Stimulated activated CD4-positive, alpha-beta T cell treated with anti-CD3 and anti-CD28 coated beads, Interleukin-2, amount 100 ng/mL, for 48 hours (primary cell): ENCODE measurements around the gene LHX4.

Experiments used
- DNase-seq, 2 donors: peaks; one replicate each; pipeline ENCODE4 v3.0.0-alpha.2; 2020

Gene LHX4

DNA sequence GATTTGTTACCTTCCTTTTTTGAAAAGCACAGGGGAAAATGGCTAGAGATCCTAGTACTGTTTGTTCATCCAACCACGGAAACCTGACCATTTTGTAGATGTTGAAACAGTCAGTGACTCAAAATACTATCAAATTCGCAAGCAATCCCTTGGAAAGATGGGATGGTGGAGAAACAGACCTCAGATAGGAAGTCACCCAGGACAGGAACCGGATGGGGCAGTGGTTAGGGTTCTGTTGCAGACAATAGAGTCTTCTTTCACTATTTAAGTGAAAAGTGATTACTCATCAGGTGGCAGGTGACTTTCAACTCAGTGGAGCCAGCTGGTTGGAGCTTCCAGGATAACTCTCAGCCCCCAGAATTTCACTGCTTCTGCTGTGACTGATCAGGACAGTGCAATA, 17.0 kb downstream of the LHX4 start:
- DNase-seq = no peak

DNA sequence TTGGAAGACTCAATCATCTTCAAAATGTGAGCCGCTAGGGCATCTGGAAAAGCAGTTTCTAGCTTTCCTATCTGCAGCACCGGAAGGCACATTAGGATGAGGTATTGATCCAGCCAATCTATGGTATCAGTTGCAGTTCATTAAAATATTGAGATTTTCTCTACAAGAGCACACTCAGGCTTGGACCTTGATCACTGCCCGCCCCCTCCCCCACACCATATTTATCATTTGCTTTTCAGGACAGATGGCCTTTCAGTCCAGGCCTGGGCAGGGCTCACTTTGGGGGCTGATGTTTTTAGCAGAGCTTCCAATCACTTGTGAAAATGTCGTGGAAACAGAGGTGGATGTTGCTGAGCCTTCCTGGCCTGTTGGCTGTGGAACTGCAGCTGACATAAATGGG, 17.5 kb downstream of the LHX4 start:
- DNase-seq = no peak

DNA sequence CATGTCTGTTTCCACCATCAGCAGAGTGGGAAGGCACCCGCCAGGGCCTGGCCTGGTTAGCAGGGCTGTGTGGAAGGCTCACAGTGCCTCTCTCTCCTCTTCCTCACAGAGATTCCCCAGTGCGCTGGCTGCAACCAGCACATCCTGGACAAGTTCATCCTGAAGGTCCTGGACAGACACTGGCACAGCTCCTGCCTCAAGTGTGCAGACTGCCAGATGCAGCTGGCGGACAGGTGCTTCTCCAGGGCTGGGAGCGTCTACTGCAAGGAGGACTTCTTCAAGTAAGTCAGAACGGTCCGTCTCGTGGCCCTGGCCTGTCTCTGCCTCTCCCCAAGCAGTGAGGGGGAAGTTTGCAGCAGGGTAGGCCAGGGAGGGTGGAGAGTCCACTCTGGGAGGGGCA, 18.1 kb downstream of the LHX4 start:
- DNase-seq = no peak

DNA sequence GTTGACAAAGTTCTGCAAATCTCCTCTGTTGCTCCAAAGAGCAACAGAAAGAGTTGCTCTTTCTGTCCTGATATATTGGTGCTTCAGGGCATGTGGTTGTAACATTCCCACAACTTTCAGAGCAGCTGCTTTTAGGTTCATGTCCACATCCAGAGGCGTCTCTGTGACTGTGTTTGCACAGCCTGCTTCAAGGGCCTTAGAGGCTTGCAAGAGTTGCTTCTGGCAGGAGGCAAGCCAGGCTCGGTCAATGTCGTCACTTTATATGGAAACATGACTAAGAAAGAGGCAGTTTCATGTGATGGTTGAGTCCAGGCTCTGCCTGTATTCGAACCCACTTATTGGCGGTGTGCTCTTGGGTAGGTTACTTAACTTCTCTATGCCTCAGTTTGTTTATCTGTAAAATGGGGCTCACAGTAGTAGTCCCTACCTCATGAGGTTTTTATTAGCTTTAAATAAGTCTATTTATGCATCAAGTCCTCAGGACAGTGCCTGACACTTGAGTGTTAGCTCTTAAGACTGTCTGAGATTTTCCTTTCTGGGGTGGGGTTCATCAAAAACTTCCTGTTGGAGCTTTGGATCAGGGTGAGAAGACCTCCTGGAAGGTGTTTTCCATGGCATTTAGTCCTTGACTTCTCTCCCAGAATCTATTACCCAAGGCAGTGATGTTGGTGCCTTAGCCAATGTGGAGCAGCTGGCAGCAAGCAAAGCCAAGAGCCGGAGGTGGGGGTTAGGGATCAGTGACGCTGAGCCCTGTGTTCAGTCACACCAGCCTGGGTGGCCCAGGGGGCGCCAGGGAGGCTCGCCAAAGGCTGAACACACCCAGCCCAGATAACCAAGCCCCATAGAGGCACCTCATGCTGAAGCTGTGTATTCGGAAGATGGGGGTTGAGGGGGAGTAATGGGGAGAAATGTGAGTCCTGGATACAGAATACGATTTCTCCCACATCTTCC, 18.9 kb downstream of the LHX4 start:
- DNase-seq = no peak

DNA sequence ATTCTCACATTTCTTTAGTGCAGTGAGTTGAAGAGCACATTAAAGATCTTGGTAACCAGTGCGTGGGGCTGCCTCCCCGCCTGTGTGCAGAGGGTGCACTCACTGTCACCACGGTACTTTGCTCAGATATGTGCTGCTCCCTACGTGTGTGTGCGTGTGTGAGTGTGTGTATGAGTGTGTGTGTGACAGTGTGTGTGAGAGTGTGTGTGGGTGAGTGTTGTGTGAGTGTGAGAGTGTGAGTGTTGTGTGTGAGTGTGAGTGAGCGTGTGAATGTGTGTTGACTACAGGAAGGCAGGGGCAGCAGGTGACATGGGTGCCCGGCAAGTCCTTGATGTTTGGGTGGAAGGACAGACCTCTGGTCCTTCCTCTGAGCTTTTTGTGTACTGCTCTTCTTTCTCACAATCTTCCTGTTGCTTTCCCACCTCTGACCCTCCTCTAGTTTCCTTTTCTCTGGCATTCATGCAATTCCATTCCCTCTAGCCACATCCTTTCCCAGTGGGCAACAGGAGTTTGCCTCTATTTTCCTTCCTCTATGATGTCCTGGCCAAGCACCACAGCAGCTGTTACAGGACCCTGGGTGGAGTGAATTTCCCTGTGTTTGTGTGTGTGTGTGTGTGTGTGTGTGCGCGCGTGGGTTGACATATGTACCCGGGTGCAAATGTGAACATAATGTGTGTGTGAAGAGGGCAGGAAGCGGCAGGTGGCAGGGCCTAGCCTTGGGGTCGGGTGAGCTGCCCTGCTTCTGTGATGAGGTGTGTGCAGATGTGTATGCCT, 19.8 kb downstream of the LHX4 start:
- no peak for DNase-seq

DNA sequence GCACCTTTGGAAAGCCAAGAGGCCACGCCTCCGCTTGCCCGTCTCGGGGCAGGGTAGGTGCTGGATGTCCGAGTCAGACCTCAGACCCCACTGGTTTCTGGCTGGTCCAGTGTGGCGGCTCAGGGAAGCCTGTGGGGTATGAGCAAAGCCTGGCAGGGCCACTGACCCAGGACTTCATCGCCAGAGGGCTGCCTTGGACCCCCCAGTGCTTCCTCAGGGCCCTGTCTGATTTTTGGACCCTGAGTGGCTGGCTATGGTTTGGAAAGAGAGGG, 20.4 kb downstream of the LHX4 start:
- no peak for DNase-seq

DNA sequence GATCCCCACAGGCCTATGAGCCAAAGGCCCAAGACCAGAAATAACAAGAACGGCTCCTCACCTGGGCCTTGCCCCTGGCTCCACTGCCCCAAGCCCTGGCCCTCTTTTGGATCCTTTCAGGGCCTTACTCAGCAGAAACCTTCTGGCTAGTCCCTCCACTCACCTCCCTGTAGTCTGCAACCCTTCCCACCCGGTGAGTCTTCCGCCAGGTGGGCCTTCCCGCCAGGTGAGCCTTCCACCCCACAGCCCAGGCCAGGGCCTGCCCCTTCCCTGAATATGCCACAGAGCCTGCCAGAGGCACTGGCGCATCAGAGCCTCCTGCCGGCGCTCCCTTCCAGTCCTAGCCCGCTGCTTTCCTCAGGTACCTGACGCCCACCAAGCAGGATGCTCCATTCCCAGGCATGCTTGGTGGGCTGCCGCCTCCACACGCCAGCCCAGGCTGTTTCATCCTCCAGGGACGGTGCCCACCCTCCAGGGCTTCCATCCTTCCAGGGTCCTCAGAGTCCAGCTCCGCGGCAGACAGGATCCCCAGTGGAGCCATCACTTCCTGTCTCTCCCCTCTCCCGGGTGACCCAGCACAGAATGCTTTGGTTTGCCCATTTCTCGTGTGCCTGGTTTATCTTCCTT, 20.9 kb downstream of the LHX4 start:
- no peak for DNase-seq

DNA sequence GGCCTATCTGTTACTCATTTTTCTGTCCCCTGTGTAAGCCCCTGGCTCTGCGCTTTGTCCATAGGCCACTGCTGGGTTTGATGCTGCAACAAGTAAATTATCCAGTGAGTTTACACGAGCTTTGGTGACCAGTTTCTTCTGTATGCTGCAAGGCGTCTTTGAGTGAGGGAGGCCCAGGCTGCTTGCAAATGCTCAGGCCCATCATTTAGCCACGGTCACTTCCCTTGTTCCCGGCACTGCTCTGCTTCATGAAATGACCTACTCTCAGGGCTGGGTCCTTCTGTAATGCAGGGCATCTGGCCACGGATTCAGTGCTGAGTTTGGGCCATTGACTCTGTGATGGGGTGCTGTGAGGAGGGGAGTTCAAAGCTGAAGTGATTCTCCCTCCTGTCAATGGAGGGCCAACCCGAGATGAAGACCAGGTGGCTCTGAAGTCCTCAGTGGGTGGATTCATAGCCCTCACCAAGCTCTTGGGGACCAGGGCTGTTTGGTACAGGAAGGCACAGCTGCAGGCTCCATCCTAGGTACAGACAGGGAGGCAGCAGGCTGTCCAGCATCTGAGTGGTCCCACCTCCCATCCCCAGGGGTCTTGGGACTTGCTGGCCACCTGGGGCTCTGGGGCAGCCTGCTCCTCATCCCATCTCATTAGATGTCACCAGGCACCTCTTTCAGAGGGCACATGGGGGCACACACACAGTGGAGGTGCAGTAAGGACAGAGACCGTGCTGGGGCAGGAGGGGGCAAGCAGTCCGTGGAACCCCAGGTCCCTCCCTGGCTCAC, 21.7 kb downstream of the LHX4 start:
- DNase-seq = no peak

DNA sequence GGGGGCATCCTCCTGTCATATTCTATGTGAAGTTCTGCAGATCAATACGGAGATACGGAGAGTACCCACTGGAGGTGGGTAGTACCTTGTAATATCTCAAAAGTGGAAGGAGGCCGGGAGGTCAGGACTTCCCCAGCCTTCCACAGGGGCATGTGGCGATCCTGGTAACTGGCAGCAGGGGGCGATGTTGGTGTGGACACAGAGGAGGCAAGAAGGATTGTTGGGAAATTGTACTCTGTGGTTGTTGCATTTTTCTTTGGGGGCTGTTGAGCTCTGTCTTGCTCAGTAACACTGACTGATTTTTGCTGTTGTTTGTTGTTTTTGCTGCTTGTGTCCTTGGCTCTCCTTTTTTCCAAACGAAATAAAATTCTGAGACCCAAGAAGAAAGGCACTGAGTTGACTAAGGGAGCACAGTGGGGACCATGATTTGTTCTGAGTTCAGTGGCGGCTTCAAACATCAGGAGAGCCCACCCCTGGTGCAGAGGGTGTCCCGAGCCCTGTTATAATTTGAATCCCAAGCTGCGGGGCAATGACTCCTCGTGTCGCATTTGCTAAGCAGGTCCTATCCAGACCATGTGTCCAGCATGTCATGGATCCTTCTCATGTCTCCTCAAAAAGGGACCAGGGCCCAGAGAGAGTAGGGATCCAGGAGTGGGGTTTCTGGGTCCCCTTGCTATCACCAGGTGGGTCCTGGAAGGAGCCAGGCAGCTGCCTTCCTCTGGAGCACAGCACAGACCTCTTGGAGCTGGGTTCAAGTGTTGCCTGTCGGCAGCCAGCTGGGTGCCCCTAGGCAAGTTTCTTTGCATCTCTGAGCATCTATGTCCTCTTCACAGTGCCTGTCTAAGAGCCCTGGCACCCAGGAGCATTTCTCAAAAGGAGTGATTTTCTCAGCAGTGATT, 22.8 kb downstream of the LHX4 start:
- DNase-seq = peak; percentile 75 to 81

DNA sequence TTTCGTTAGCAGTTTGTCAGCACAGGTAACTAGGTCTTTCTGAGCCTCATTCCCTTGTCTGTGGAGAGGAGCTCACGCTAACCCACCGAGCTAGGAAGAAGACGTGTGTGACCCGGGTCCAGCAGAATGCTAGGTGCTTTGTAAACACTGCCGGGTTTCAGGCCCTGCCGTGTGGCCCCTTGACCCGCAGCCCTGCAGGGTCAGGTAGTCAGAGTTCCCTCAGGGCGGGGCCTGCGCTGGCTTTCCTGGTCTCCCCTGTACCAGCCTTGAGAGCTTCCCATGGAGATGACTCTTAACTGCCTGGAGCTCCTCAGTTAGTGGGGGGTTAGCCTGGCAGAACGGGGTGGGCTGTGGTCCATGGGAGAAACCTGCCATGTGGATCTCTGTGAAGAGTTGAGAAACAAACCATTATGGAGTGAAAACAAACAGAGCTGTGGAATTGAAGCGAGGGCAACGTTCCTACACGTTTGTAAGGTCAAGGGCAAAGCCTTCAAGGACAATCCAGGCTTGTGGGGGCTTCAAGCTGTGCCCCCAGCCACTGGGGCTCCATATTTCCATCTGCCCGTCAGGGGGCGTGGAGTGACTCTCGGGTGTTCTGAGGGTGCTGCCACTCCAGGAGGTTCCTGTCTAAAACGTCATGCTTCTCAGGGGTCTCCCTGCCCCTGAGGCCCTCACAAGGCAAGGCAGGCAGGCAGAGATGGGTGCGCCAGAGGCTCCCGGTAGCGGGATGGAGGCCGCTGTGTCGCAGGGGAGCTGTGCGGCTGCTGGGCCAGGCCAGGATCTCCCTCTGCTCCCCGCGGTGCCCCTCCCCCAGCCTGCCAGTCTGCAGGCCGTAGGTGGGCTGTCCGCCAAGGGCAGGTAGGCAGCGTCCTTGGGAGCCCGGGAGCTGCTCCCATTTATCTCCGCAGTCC, 23.8 kb downstream of the LHX4 start:
- DNase-seq = no peak

DNA sequence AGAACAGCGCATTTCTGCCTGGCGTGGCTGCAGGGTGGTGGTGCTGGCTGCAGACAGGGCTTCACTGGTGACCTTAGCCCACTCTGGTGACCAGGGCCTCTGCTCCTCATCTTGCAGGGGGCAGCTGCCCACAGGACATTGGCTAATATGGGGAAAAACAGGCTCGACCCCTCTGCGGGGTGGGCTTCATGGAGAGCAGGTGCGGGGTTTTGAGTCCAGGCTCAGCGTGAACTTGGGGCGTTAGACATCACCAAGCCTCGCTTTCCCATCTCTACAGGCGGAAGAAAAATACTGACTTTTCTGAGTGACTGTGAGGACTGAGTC, 24.4 kb downstream of the LHX4 start:
- no peak for DNase-seq

DNA sequence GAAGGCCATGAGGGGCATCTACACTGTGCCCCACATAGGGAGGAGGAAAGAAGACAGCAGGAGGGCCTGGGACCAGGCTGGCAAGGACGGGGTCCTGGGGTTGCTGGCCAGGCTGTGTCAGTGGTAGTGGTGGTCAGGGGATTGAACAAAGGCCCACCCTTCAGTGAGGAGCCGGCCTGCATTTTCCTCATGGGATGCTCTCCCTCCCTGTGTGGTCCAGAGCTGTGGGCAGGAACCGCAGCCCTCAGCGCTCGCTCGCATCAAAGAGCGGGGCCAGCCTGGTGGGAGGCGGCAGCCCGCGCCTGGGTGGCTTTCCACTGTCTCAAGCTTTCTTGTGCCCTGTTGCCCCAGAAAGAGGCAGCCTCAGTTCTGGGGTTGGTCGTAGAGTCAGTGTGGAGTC, 24.8 kb downstream of the LHX4 start:
- no peak for DNase-seq

DNA sequence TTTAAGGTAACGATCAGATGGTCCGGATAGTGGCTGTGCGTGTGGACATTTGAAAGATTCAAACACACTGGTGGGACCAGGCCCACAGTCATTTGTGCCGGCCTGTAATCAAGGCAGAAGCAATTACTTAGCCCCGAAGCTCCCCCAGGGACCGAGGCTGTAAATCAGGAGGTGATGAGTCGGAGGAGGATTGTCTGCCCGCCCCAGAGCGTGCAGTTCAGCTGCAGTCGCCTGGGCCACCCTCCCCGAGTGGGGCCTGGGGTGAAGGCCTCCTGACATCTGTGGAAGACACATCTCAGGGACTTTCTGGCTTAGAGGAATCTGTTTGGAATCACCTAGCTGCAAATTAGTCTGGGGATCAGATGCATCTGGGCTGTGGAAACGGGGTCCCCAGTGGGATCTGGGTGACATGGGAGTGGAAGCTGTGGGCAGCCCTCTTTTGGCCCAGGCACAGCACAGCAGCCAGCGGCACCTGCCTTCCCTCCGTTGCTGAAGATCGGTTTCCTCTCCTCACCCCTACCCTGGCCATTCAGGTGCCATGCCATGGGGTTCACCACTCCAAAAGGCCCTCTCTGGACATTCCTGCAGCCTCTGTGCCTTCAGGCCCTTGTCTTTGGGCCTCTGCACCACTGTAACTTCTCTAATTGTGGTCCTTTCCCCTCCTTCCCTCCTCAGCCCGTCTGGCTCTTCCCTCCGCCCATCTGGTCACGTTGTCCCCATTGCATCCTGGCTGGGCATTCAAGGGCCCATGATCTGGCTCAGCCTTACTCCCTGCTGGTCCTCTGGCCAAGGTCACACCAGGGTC, 25.7 kb downstream of the LHX4 start:
- DNase-seq = no peak

DNA sequence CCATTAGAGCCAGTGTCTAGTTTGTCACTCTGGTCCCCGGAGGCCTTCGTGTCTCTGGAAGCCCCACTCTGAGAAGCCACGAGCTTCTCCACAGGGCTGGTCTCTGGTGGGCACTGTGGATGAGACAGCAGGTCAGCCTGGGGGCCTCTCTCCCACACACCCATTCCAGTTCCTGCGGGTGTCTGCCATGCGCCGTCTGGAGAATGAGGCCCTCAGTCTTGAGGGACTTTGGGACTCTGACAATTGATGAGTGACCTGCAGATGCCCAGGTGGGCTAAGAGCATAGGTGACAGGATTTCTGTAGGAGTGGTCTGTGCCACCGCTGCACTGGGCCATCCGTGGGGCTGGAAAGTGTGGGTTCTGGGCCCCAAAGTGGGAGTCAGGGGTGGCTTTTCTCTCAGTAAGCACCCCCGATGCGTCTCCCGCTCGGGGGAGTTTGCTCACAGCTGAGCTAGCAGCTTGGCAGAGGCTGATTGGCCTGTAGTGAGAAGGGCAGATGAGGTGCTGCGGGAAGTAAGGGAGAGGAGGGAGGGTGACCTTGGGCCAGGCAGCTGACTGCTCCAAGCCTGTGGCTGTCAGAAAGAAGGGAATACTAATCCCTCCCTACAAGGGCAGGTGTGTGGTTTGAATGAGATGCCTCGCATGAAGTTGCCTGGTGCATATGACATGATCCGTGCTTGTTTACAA, 26.4 kb downstream of the LHX4 start:
- no peak for DNase-seq

DNA sequence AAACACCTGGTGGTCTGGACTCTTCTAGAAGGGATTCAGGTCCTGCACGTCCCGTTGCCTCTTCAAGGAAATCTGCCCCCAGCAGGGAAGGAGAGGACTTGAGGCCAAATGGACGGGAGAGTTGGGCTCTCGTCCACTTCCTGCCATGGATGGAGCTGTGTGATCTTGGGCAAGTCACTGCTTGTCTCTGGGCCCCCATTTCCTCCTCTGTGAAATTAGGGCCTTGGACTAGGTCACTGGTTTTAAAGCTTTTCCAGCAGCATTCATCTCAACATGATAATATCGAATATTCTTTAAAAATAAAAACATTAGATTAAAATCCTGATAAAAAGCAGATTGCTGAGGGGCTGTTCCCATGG, 26.9 kb downstream of the LHX4 start:
- no peak for DNase-seq

DNA sequence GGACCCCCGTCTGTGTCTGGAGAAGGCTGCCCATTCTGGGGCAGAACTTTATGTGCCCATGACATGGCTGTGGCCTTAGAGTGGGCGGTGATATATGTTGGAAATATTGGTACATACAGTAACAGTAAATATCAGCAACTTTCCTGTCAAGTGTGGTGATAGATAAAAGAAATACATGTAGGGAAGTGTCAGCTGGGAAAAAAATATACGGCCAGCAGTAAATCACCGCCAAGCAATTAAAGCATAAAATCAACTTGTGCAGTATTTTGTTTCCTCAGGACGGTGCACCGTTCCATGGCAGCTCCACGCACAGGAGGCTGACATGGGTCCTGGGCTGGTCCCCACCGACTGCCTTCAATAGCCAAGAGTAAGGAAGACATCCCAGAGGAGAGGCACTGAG, 27.4 kb downstream of the LHX4 start:
- no peak for DNase-seq

DNA sequence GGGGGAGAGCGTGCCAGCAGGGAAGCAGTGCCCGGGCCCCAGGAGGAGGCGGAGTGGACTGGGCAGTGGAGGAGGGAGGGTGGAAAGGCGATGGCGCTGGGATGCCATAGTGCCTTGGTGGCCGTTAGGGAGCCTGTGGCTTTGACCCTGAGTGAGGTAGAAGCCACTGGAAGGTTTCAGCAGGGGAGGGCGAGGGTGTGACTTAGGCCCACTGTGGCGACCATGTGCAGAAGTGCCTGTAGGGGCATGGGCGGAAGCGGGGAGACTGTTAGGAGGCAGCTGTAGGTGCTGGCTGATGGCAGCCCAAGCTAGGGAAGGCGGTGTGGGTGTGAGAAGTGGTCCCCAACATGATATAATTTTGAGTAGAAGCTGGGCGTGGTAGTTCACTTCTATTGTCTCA, 28.2 kb downstream of the LHX4 start:
- DNase-seq = no peak

DNA sequence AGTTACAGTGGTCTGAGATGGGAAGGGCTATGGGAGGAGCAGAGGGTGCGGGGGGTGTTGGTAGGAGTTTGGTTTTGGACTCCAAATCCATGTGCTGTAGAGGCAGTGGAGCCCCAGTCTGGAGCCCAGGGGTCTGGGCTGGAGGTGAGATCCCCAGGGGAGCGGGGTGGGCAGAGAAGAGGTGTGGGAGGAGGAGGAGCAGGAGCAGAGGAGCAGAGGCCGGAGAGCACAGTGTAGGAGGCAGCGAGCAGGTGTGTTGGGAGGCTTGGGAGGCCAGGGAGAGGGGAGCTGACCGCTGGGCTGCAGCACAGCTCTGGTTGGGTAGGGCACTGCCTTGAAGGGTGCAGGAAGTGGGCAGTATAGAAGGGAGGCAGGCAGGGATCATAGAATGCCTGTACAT, 28.9 kb downstream of the LHX4 start:
- no peak for DNase-seq

DNA sequence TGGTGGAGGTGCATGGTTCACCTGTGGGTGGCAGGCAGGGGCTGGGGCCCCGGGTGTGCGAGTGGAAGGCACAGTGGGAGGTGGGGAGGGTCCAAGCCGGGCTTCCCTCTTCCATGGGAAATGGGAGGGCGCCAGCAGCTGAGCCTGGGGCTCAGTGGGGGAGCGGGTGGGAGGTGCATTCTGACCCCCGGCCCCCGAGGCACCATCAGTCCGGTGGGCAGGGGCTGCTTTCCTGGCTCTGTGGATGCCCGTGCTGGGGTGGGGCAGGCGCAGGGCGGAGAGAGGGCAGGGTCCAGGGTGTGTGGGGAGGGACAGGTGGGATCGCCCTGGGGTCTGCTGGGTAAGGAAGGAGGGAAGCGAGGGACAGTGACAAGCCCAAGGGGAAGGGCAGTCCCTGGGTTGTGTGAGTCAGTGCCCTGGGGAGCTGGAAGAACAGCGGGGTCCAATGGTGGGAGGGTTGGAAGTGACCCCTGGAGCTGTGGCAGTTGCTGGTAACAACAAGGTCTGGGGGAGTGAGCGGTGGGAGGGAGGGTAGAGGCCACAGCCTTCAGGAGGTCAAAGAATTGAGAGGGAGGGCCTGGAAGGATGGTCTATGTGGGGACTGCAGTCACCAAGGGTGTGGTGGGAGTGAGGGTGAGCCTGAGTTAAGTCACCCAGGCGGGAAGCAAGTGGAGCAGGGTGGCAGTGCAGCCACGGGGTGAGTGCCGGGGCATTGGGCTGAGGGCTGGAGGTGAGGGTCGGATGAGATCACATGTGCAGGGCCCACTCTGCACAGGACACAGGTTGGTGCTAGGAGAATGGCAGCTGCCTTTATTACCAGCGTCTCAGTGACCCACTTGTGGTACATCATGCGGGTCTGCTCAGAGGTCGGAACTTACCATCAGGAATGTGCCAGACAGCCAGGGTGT, 29.6 kb downstream of the LHX4 start:
- no peak for DNase-seq
